Keratinocyte (primary cell): ENCODE data around the gene PPP4R3C. TPM values are rescaled to one million over a fixed set of nuclear protein-coding genes. Genes with fewer than 3 reads are reported as not detected.

Experiments used
- DNase-seq: peaks from one replicate; pipeline ENCODE4 v3.0.0-alpha.2; 2011; ENCODE audit warnings: low read depth, missing footprints, low spot score
- FAIRE-seq: peaks from 2 replicates; lab custom pipeline; 2011; peaks lifted over from hg19 to GRCh38; lab: Jason Lieb, UNC
- H2AFZ ChIP-seq: 2 replicates; pipeline ENCODE4 v1.6.0; 2012; ENCODE audit warnings: low read length, control low read depth, inconsistent platforms; ENCODE audit not compliant: control insufficient read depth
- H3K27ac ChIP-seq: 2 replicates; pipeline ENCODE4 v1.5.1; 2011; ENCODE audit warnings: low read length; ENCODE audit not compliant: control insufficient read depth, insufficient read depth
- H3K27me3 ChIP-seq: 3 replicates; pipeline ENCODE4 v1.6.0; 2011; ENCODE audit warnings: low read length; ENCODE audit not compliant: control insufficient read depth, insufficient read depth; ENCODE audit errors: extremely low read depth
- H3K36me3 ChIP-seq, 2 experiments: 2 replicates in 1 of 2; 3 replicates in 1 of 2; pipeline ENCODE4 v1.5.1; 2011; ENCODE audit warnings: low read length in 2 of 2, mild to moderate bottlenecking in 1 of 2; ENCODE audit not compliant: control insufficient read depth in 2 of 2, insufficient read depth in 2 of 2; ENCODE audit errors: extremely low read depth in 1 of 2
- H3K4me1 ChIP-seq: 3 replicates; pipeline ENCODE4 v1.5.1; 2011; ENCODE audit warnings: low read length; ENCODE audit not compliant: control insufficient read depth, insufficient read depth; ENCODE audit errors: extremely low read depth
- H3K4me2 ChIP-seq: 3 replicates; pipeline ENCODE4 v1.6.0; 2011; ENCODE audit warnings: low read depth, low read length; ENCODE audit not compliant: control insufficient read depth, insufficient read depth; ENCODE audit errors: extremely low read depth
- H3K4me3 ChIP-seq, 3 experiments: fragments of 200-600 bp in 1 of 3; sonication (generic) in 1 of 3; 2 replicates in 2 of 3; 3 replicates in 1 of 3; pipeline ENCODE4 v1.5.1; 2011 to 2016; ENCODE audit warnings: low read length in 3 of 3, mild to moderate bottlenecking in 3 of 3, control low read depth in 2 of 3, inconsistent platforms in 1 of 3, low read depth in 1 of 3, mixed read lengths in 1 of 3, mixed run types in 1 of 3, moderate library complexity in 1 of 3; ENCODE audit not compliant: control insufficient read depth in 2 of 3, insufficient read depth in 2 of 3; ENCODE audit errors: extremely low read depth in 1 of 3
- H3K79me2 ChIP-seq: 2 replicates; pipeline ENCODE4 v1.6.0; 2012; ENCODE audit warnings: low read length; ENCODE audit not compliant: control insufficient read depth, insufficient read depth
- H3K9ac ChIP-seq: 3 replicates; pipeline ENCODE4 v1.6.0; 2011; ENCODE audit warnings: low read length; ENCODE audit not compliant: control insufficient read depth, insufficient read depth; ENCODE audit errors: extremely low read depth
- H3K9me1 ChIP-seq: 3 replicates; pipeline ENCODE4 v1.6.0; 2011; ENCODE audit warnings: low read length; ENCODE audit not compliant: control insufficient read depth, insufficient read depth; ENCODE audit errors: extremely low read depth
- H3K9me3 ChIP-seq: 2 replicates; pipeline ENCODE4 v1.5.1; 2012; ENCODE audit warnings: low read depth, low read length; ENCODE audit not compliant: control insufficient read depth
- H4K20me1 ChIP-seq: 3 replicates; pipeline ENCODE4 v1.6.0; 2011; ENCODE audit warnings: low read length; ENCODE audit not compliant: control insufficient read depth, insufficient read depth; ENCODE audit errors: extremely low read depth
- EZH2 ChIP-seq: IDR thresholded peaks from one replicate; pipeline ENCODE4 v1.6.1; 2012; ENCODE audit warnings: inconsistent platforms, mild to moderate bottlenecking, low read length, moderate library complexity
- dilution Hi-C: fragments of 300-500 bp; cut with MboI; formaldehyde crosslinking; loops from one replicate; pipeline ENCODE4 v1.7.0; 2020; ENCODE audit warnings: low sequenced_read_pairs; ENCODE audit not compliant: extremely low pct_ligation_motif_present
- polyA plus RNA-seq, 5 experiments: library from polyadenylated mRNA; depleted of rRNA in 3 of 5; stranded (reverse) in 3 of 5; stranded (forward) in 1 of 5; unstranded in 1 of 5; fragments of >200 nt; gene quantifications; 1 replicate in 1 of 5; 2 replicates in 3 of 5; 3 replicates in 1 of 5; pipeline versions ENCODE4 v1.2.1 to v1.2.3, GENCODE V29; 2011 to 2012; ENCODE audit warnings: missing spikeins in 2 of 5, low read depth in 1 of 5, low replicate concordance in 1 of 5
- TF ChIP-seq, protein P1 (sequence below), 3 experiments: IDR thresholded peaks in 1 of 3; conservative IDR thresholded peaks in 1 of 3; optimal IDR thresholded peaks in 1 of 3; 2 replicates in 2 of 3; 3 replicates in 1 of 3; pipeline versions ENCODE3 to v1.5.1; 2011; ENCODE audit warnings: low read length in 3 of 3, mild to moderate bottlenecking in 3 of 3, moderate library complexity in 2 of 3, control low read depth in 1 of 3, inconsistent platforms in 1 of 3; ENCODE audit not compliant: insufficient read depth in 2 of 3; ENCODE audit errors: extremely low read depth in 1 of 3

The PPP4R3C gene
- polyA plus RNA-seq, 1 donor (not counting 4 experiments of a cell fraction or from before 2014, with no cell fraction given), result not detected

DNA sequence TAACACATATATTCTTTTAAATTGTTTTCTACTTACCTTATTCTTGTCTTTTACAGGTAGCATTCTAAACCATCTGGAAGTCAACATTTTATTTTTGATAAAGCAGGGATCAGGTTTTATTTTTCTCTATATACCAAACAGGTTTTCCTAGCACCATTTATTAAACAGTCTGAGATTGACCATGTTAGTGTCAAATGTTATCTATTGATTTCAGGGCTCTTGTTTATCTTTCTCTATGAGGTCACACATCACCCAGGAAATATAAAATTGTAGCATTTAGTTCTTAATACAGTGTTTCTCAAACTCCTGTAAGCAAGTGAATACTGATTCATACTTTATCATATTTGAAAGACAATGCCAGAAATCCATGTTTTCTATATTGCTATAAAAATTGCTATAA lies 28.1 kb downstream of the PPP4R3C start:
- Histone ChIP-seq H4K20me1 (no peaks in the 10 kb centered on the region), H3K4me2 (no peak overlapping the region), H3K9me1 (no peaks in the 10 kb centered on the region), H3K27ac (no peak overlapping the region), H3K79me2 (no peaks in the 10 kb centered on the region), H3K27me3 (no peaks in the 10 kb centered on the region), H3K4me3 (no peak overlapping the region), H3K9ac (no peak overlapping the region), H2AFZ (no peak overlapping the region), H3K9me3 (no peaks in the 10 kb centered on the region), H3K4me1 (no peaks in the 10 kb centered on the region), H3K36me3 (no peaks in the 10 kb centered on the region)
- FAIRE-seq (no peak), DNase-seq (no peak)
- dilution Hi-C loops, result no loop called here
- TF ChIP-seq EZH2, result no peak
- TF ChIP-seq, protein P1, sequence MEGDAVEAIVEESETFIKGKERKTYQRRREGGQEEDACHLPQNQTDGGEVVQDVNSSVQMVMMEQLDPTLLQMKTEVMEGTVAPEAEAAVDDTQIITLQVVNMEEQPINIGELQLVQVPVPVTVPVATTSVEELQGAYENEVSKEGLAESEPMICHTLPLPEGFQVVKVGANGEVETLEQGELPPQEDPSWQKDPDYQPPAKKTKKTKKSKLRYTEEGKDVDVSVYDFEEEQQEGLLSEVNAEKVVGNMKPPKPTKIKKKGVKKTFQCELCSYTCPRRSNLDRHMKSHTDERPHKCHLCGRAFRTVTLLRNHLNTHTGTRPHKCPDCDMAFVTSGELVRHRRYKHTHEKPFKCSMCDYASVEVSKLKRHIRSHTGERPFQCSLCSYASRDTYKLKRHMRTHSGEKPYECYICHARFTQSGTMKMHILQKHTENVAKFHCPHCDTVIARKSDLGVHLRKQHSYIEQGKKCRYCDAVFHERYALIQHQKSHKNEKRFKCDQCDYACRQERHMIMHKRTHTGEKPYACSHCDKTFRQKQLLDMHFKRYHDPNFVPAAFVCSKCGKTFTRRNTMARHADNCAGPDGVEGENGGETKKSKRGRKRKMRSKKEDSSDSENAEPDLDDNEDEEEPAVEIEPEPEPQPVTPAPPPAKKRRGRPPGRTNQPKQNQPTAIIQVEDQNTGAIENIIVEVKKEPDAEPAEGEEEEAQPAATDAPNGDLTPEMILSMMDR (optimal IDR thresholded peaks at IDR 0.05 in 1 of 3, IDR thresholded peaks at IDR 0.05 in 1 of 3, conservative IDR thresholded peaks at IDR 0.05 in 1 of 3; ENCODE audit: extremely low read depth in 1 of 3, insufficient read depth in 2 of 3, low read length in 3 of 3), result no peak

Other genes starting within 250 kb of the PPP4R3C start
- gene DCAF8L2, start 127.0 kb upstream of the PPP4R3C start, polyA plus RNA-seq, result not detected in 3 replicates